Astrocyte of the spinal cord (primary cell): ENCODE data around the gene DENND2A.
"Not testable (repeated sequence)": the region's sequence is repeated elsewhere in the genome, so short reads cannot be mapped to it uniquely, and the experiment has no call there.

Experiments
- DNase-seq: peaks from one replicate; pipeline ENCODE4 v3.0.0; 2011; ENCODE audit warnings: low read depth, low spot score
- H3K4me3 ChIP-seq: 2 replicates; pipeline ENCODE4 v1.5.1; 2011; ENCODE audit warnings: low read depth, mild to moderate bottlenecking, low read length, moderate library complexity
- in situ Hi-C: cut with HindIII; loops from 2 replicates; pipeline ENCODE4 v1.10.0; 2017; ENCODE audit warnings: low sequenced_read_pairs
- TF ChIP-seq, protein P1 (sequence below): IDR thresholded peaks from 2 replicates; pipeline ENCODE4 v1.5.1; 2012; ENCODE audit warnings: low read depth, mild to moderate bottlenecking, low read length, inconsistent platforms

The DENND2A gene

DNA sequence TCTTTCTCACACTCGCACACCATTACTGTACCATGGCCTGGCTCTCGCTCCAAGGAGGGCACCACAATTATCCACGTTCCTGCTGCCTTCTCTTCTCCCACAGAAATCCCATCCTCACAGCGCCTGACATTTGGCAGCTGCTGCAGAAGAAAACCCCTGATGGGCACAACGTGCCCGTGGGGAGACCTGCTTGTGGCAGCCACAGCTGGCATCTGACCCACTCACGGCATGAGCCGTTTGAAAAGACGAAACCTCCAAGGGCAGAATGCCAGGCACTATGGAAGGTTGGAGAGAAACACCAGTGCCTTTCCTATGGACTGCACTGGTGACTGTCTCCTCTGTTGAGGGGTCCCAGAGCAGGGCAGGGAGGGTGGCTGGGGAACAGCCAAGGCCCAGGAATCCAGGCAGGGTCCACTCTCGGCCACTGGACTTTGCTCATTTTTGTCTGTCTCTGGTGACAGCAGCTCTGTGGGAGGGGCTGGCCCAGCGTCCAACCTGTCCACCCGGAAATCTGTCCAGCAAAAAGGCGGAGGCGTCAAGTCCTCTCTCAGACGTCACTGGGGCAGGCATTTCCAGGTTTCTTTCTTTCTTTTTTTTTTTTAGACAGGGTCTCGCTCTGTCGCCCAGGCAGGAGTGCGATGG lies 100.4 kb downstream of the DENND2A start:
- no peak overlapping the region for H3K4me3 ChIP-seq
- TF ChIP-seq, protein P1, sequence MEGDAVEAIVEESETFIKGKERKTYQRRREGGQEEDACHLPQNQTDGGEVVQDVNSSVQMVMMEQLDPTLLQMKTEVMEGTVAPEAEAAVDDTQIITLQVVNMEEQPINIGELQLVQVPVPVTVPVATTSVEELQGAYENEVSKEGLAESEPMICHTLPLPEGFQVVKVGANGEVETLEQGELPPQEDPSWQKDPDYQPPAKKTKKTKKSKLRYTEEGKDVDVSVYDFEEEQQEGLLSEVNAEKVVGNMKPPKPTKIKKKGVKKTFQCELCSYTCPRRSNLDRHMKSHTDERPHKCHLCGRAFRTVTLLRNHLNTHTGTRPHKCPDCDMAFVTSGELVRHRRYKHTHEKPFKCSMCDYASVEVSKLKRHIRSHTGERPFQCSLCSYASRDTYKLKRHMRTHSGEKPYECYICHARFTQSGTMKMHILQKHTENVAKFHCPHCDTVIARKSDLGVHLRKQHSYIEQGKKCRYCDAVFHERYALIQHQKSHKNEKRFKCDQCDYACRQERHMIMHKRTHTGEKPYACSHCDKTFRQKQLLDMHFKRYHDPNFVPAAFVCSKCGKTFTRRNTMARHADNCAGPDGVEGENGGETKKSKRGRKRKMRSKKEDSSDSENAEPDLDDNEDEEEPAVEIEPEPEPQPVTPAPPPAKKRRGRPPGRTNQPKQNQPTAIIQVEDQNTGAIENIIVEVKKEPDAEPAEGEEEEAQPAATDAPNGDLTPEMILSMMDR = no peak
- in situ Hi-C loops = no loop called here
- no peak for DNase-seq

DNA sequence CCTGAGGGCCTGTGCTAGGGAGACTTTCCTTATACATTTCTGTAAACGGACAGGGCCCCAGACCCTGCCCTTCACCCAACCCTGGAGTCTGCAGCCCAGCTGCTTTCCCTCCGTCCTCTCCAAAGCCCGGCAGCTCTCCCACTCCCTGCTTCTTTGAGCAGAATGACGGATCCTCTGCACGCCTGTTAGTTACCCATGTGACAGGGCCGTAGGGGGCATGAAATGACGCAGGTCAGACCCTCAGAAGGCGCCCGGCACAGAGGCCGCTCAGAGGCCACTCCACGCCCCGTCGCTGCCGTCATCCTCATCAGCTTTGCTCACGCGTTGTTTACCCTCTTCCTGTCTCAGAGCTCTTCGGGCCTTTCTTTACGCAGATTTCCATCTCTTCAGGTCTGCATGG lies 101.2 kb downstream of the DENND2A start:
- no peak for DNase-seq
- in situ Hi-C loops = no loop called here
- TF ChIP-seq, protein P1 = no peak
- no peak overlapping the region for H3K4me3 ChIP-seq

DNA sequence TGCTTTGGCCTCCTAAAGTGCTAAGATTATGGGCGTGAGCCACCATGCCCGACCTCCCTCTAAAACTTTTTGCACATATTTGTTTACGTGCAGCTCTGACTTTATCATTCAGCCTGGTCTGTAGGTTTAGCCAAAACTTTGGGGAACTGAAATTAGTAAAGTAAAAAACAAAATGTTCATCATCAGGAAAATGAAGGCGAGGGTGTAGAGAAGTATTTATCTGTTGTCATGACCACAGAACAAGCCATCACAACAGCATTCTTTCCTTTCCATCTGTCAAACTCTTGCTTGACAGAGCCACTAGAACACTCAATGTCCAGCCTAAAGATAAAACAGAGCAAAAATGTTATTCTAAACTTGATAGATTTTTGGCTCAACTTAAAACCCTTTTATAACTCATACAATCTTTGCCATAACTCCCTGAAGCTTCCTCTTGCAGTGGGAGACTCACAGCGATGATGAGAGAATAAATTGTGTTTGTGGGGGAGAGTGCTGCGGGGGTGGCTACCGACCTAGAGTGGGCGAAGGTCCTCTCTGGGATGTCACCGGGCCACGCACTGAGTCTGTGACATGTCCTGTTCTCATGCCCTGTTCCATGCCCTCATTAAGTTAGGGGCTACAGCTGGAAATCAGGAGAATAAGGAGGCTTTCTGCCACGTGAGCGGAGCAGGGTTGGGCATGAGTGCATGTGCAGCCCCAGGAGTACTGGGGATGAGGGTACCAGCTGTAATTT lies 102.7 kb downstream of the DENND2A start:
- in situ Hi-C loops = no loop called here
- DNase-seq = no peak
- TF ChIP-seq, protein P1 = no peak
- H3K4me3 ChIP-seq = no peak overlapping the region

DNA sequence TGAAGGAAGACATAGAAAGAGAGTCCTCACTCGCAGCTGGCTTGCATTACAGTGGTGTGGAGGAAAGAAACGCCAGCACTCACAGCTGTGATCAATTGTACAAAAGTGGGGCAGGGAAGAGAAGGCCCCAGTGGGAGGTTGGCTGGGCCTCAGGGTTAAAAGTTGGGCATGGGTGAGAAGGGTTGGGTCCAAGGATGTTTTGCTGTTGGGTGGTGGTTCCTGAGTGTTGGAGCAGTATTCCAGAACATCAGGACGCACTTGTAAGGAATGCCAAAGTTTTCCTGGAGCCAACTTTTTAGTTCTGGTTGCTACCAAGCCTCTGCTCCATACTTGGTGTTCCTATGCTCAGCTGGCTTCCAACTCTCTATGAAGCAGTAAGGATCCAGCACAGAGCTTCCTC lies 105.9 kb downstream of the DENND2A start:
- TF ChIP-seq, protein P1 = no peak
- DNase-seq = no peak
- in situ Hi-C loops = no loop called here
- no peak overlapping the region for H3K4me3 ChIP-seq

DNA sequence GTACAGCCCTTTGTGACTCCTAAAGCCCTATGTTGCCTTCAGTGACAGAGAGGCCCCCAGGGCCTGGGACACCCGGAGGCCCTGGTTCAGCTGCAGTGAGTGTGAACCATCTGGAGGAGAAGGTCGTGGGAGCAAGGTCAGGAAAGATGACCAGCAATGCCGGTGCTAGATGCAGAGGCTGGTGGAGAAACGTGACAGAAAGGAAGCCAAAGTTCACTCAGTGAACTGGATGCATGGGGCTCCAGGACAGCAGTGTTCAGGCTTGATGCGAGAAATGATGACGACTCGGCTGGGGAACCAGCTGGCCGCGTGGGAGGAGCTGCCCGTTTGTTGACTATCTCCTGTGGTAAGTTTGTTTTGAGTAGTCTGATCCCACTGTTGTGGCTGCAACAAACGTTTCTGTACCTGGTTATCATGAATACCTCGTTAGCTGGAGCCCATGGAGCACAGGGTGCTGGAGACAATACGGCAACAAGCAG lies 107.2 kb downstream of the DENND2A start:
- TF ChIP-seq, protein P1 = no peak
- DNase-seq = no peak
- in situ Hi-C loops = no loop called here
- H3K4me3 ChIP-seq = no peak overlapping the region

DNA sequence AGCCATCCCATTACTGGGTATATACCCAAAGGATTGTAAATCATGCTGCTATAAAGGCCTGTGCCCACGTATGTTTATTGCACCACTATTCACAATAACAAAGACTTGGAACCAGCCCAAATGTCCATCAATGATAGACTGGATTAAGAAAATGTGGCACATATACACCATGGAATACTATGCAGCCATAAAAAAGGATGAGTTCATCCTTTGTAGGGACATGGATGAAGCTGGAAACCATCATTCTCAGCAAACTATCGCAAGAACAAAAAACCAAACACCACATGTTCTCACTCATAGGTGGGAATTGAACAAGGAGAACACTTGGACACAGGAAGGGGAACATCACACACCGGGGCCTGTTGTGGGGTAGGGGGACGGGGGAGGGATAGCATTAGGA lies 111.2 kb downstream of the DENND2A start:
- H3K4me3 ChIP-seq, DNase-seq, in situ Hi-C loops: not testable (repeated sequence)
